PC-9 (cell line): ENCODE measurements around the gene CTU2. TPM values are rescaled to one million over a fixed set of nuclear protein-coding genes. Genes with fewer than 3 reads are reported as not detected.

Experiments
- BruUV-seq: library from RNA; stranded (reverse); fragments of 400-500 nt; replicated peaks from 2 replicates; lab custom pipeline; 2021; lab: Mats Ljungman, UMichigan
- CTCF ChIA-PET: fragments of 300-600 bp; sonication (Branson Sonifier 250); formaldehyde crosslinking; loops from one replicate; lab custom pipeline; 2022; ENCODE audit warnings: antibody characterized with exemption; lab: Charles Lee
- POLR2A ChIA-PET: fragments of 300-600 bp; sonication (Branson Sonifier 250); formaldehyde crosslinking; loops from one replicate; lab custom pipeline; 2022; ENCODE audit warnings: antibody characterized with exemption; ENCODE audit not compliant: unreplicated experiment; lab: Charles Lee
- DNase-seq, 2 experiments: peaks; one replicate each; pipeline versions ENCODE4 v3.0.0 to v3.0.0-alpha.2; 2015 to 2022; ENCODE audit warnings: mixed read lengths in 1 of 2
- H2AFZ ChIP-seq: fragments of 200-600 bp; sonication (generic); 2 replicates; pipeline ENCODE4 v1.8.1; 2017; ENCODE audit warnings: antibody characterized with exemption
- H3F3A ChIP-seq: fragments of 200-600 bp; sonication (generic); 2 replicates; pipeline ENCODE4 v1.8.1; 2017; ENCODE audit warnings: antibody characterized with exemption, mild to moderate bottlenecking, low read depth; ENCODE audit not compliant: insufficient read depth
- H3K27ac ChIP-seq: fragments of 200-600 bp; sonication (generic); 2 replicates; pipeline ENCODE4 v1.6.1; 2016; ENCODE audit warnings: mixed run types
- H3K27me3 ChIP-seq: fragments of 200-600 bp; sonication (generic); 2 replicates; pipeline ENCODE4 v1.6.1; 2016; ENCODE audit warnings: low read depth, mixed run types; ENCODE audit not compliant: insufficient read depth
- H3K36me3 ChIP-seq: fragments of 200-600 bp; sonication (generic); 2 replicates; pipeline ENCODE4 v1.6.1; 2016; ENCODE audit warnings: low read depth, mixed run types
- H3K4me1 ChIP-seq: fragments of 200-600 bp; sonication (generic); replicated peaks from 2 replicates; pipeline ENCODE4 v1.6.1; 2016; ENCODE audit warnings: mixed run types; ENCODE audit not compliant: insufficient read depth
- H3K4me2 ChIP-seq: fragments of 200-600 bp; sonication (generic); 2 replicates; pipeline ENCODE4 v1.6.1; 2017; ENCODE audit warnings: mixed run types
- H3K4me3 ChIP-seq: fragments of 200-600 bp; sonication (generic); 2 replicates; pipeline ENCODE4 v1.6.1; 2016; ENCODE audit warnings: mixed run types
- H3K79me2 ChIP-seq: fragments of 200-600 bp; sonication (generic); 2 replicates; pipeline ENCODE4 v1.6.1; 2017; ENCODE audit warnings: low read depth, mixed run types
- H3K9me2 ChIP-seq: fragments of 200-600 bp; sonication (generic); 2 replicates; pipeline ENCODE4 v1.8.1; 2017; ENCODE audit warnings: mild to moderate bottlenecking; ENCODE audit not compliant: insufficient read depth
- H3K9me3 ChIP-seq: fragments of 200-600 bp; sonication (generic); 2 replicates; pipeline ENCODE4 v1.8.1; 2016; ENCODE audit warnings: low read depth; ENCODE audit not compliant: insufficient read depth
- H4K20me1 ChIP-seq: fragments of 200-600 bp; sonication (generic); 2 replicates; pipeline ENCODE4 v1.8.1; 2017; ENCODE audit not compliant: insufficient read depth
- CTCF ChIP-seq: fragments of 200-600 bp; sonication (generic); conservative IDR thresholded peaks from 2 replicates; pipeline ENCODE4 v1.6.1; 2017; ENCODE audit warnings: mixed run types, antibody characterized with exemption, mild to moderate bottlenecking, moderate library complexity
- EZH2 ChIP-seq: fragments of 200-600 bp; sonication (generic); IDR thresholded peaks from 2 replicates; pipeline ENCODE4 v1.8.0; 2017; ENCODE audit warnings: antibody characterized with exemption, low read depth
- intact Hi-C: fragments of 100-400 bp; cut with micrococcal nuclease; formaldehyde crosslinking; loops from one replicate; pipeline ENCODE4 v1.10.0; 2022; ENCODE audit not compliant: unreplicated experiment
- total RNA-seq: library from RNA; stranded (reverse); gene quantifications from 2 replicates; pipeline ENCODE4 v1.2.3, GENCODE V29; 2021

Gene CTU2
- total RNA-seq, 1 experiment from 2014 or later = 20.0 TPM

DNA sequence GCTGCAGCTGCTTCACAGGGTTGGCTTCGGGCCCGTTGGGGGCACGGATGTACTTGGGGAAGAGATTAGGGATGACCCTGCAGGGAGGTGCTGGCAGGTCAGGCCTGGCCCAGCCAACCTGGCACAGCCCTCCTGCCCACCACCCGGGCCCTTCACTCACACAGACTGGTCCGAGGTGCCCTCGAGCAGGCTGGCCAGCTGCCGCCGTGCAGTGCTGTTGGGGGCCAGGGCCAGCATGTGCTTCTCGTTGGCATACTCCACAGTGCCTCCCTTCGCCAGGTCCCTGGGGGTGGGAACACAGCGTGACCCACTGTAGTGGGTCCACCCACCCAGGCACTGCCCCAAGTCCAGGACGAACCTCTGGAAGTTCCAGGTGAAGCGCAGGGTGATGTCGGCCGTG, 9.9 kb downstream of the CTU2 start:
- Histone ChIP-seq H3F3A (peaks cover 28% of the 10 kb centered on the region; the same call in 1 of the 2 replicates), H3K36me3 (peaks cover 3% of the 10 kb centered on the region; the same call in 1 of the 2 replicates), H3K9me2 (no peaks in the 10 kb centered on the region), H3K27me3 (no peaks in the 10 kb centered on the region), H2AFZ (no peak overlapping the region), H3K27ac (no peak overlapping the region), H3K4me3 (no peak overlapping the region), H3K4me2 (no peak overlapping the region), H3K4me1 (no peaks in the 10 kb centered on the region), H3K9me3 (no peaks in the 10 kb centered on the region), H4K20me1 (peaks cover 21% of the 10 kb centered on the region), H3K79me2 (no peaks in the 10 kb centered on the region)
- POLR2A ChIA-PET = no interaction called here
- TF ChIP-seq CTCF (no peak), EZH2 (no peak)
- intact Hi-C loops = no loop called here
- no TSS peak for BruUV-seq
- CTCF ChIA-PET = no interaction called here
- no peak for DNase-seq

- no peaks in the 10 kb centered on the region for H3K9me3 ChIP-seq
- H2AFZ ChIP-seq = no peak overlapping the region
- no peaks in the 10 kb centered on the region for H3K27me3 ChIP-seq
- no peak for DNase-seq
- no peak overlapping the region for H3K4me3 ChIP-seq
- H3K79me2 ChIP-seq = no peaks in the 10 kb centered on the region
- intact Hi-C loops = no loop called here
- CTCF ChIA-PET = no interaction called here
- POLR2A ChIA-PET = no interaction called here
- H3K36me3 ChIP-seq = peaks cover 3% of the 10 kb centered on the region; the same call in 1 of the 2 replicates
- H3K4me2 ChIP-seq = no peak overlapping the region
- H3K27ac ChIP-seq = no peak overlapping the region
- peaks cover 19% of the 10 kb centered on the region for H4K20me1 ChIP-seq
- peaks cover 27% of the 10 kb centered on the region; the same call in 1 of the 2 replicates for H3F3A ChIP-seq
- no peaks in the 10 kb centered on the region for H3K9me2 ChIP-seq
- TF ChIP-seq EZH2 = no peak
- TF ChIP-seq CTCF = no peak
- no peaks in the 10 kb centered on the region for H3K4me1 ChIP-seq
- no TSS peak for BruUV-seq
Measured at GRCh38 chr16:88716601-88717001, 10.3 kb downstream of the CTU2 start.

- H3K9me3 ChIP-seq = no peaks in the 10 kb centered on the region
- no peaks in the 10 kb centered on the region for H3K9me2 ChIP-seq
- H3K4me3 ChIP-seq = no peak overlapping the region
- H3F3A ChIP-seq = peaks cover 20% of the 10 kb centered on the region; the same call in 1 of the 2 replicates
- H3K27ac ChIP-seq = no peak overlapping the region
- TF ChIP-seq CTCF (no peak), EZH2 (no peak)
- H3K79me2 ChIP-seq = no peaks in the 10 kb centered on the region
- H4K20me1 ChIP-seq = peaks cover 9% of the 10 kb centered on the region
- BruUV-seq = no TSS peak
- no peaks in the 10 kb centered on the region for H3K4me1 ChIP-seq
- intact Hi-C loops = no loop called here
- ChIA-PET POLR2A (no interaction called here), CTCF (no interaction called here)
- no peaks in the 10 kb centered on the region for H3K27me3 ChIP-seq
- no peak for DNase-seq
- H3K4me2 ChIP-seq = no peak overlapping the region
- H3K36me3 ChIP-seq = peaks cover 3% of the 10 kb centered on the region; the same call in 1 of the 2 replicates
- H2AFZ ChIP-seq = no peak overlapping the region
Measured at GRCh38 chr16:88718178-88718577, 11.9 kb downstream of the CTU2 start.
